Suprapubic skin (tissue), 4 donors: ENCODE data around the gene DSG4.

Experiments used
- EP300 ChIP-seq: sonication (generic); formaldehyde crosslinking; IDR thresholded peaks from one replicate; pipeline ENCODE4 v1.6.1; 2017; ENCODE audit warnings: antibody characterized with exemption
- POLR2A ChIP-seq, 2 donors: fragments of 450-650 bp; IDR thresholded peaks; one replicate each; pipeline ENCODE4 v1.6.1; 2017; ENCODE audit warnings: antibody characterized with exemption in 2 of 2, mild to moderate bottlenecking in 2 of 2, moderate library complexity in 2 of 2
- POLR2AphosphoS5 ChIP-seq, 3 donors: sonication (generic); formaldehyde crosslinking; IDR thresholded peaks; one replicate each; pipeline ENCODE4 v1.6.1; 2017; ENCODE audit warnings: antibody characterized with exemption in 3 of 3
- TF ChIP-seq, protein P1 (sequence below), 2 donors: fragments of 200-600 bp in 1 of 2; fragments of 450-650 bp in 1 of 2; sonication (generic) in 1 of 2; IDR thresholded peaks; one replicate each; pipeline ENCODE4 v1.5.1; 2016 to 2019; ENCODE audit warnings: antibody characterized with exemption in 2 of 2, mild to moderate bottlenecking in 1 of 2, moderate library complexity in 1 of 2

GRCh38 chr18:31447530-31448191 is 71.1 kb downstream of the DSG4 start, which contains the start of gene DSG3:
- TF ChIP-seq POLR2A (IDR thresholded peaks at IDR 0.05) (peak in 1 of 2 donors; percentile 20), POLR2AphosphoS5 (IDR thresholded peaks at IDR 0.05) (no peak), EP300 (no peak)
- TF ChIP-seq, protein P1, sequence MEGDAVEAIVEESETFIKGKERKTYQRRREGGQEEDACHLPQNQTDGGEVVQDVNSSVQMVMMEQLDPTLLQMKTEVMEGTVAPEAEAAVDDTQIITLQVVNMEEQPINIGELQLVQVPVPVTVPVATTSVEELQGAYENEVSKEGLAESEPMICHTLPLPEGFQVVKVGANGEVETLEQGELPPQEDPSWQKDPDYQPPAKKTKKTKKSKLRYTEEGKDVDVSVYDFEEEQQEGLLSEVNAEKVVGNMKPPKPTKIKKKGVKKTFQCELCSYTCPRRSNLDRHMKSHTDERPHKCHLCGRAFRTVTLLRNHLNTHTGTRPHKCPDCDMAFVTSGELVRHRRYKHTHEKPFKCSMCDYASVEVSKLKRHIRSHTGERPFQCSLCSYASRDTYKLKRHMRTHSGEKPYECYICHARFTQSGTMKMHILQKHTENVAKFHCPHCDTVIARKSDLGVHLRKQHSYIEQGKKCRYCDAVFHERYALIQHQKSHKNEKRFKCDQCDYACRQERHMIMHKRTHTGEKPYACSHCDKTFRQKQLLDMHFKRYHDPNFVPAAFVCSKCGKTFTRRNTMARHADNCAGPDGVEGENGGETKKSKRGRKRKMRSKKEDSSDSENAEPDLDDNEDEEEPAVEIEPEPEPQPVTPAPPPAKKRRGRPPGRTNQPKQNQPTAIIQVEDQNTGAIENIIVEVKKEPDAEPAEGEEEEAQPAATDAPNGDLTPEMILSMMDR (IDR thresholded peaks at IDR 0.05) = no peak
